Breast epithelium (tissue), 4 donors: ENCODE measurements around the gene AKR1C4. TPM values are rescaled to one million over a fixed set of nuclear protein-coding genes. Genes with fewer than 3 reads are reported as not detected.
"Not testable (repeated sequence)": the region's sequence is repeated elsewhere in the genome, so short reads cannot be mapped to it uniquely, and the experiment has no call there.

Experiments
- DNase-seq, 2 donors: peaks; one replicate each; pipeline ENCODE4 v3.0.0-alpha.2; 2019; ENCODE audit warnings: low spot score in 2 of 2
- H3K27ac ChIP-seq, 2 donors: fragments of 200-600 bp; sonication (generic) in 1 of 2; one replicate each; pipeline ENCODE4 v1.5.1; 2016 to 2019; ENCODE audit warnings: mild to moderate bottlenecking in 1 of 2
- H3K27me3 ChIP-seq, 2 donors: fragments of 200-600 bp; sonication (generic) in 1 of 2; one replicate each; pipeline versions ENCODE4 v1.5.1 to v1.6.0; 2017 to 2019; ENCODE audit warnings: control low read depth in 1 of 2, mild to moderate bottlenecking in 1 of 2
- H3K36me3 ChIP-seq: fragments of 200-600 bp; one replicate; pipeline ENCODE4 v1.5.1; 2019
- H3K4me1 ChIP-seq, 2 donors: fragments of 200-600 bp; sonication (generic); one replicate each; pipeline ENCODE4 v1.5.1; 2016 to 2019; ENCODE audit warnings: control low read depth in 1 of 2
- H3K4me3 ChIP-seq, 3 donors: fragments of 200-600 bp; sonication (generic); 1 replicate in 2 of 3; 2 replicates in 1 of 3; pipeline ENCODE4 v1.5.1; 2016 to 2019; ENCODE audit warnings: mild to moderate bottlenecking in 3 of 3, moderate library complexity in 2 of 3
- H3K9me3 ChIP-seq, 2 donors: fragments of 200-600 bp; sonication (generic) in 1 of 2; one replicate each; pipeline ENCODE4 v1.5.1; 2016 to 2019; ENCODE audit warnings: control low read depth in 1 of 2
- CTCF ChIP-seq, 3 donors: fragments of 450-650 bp; IDR thresholded peaks; one replicate each; pipeline ENCODE4 v1.5.1; 2016 to 2017; ENCODE audit warnings: antibody characterized with exemption in 3 of 3, mild to moderate bottlenecking in 3 of 3, moderate library complexity in 3 of 3
- POLR2A ChIP-seq: fragments of 450-650 bp; IDR thresholded peaks from one replicate; pipeline ENCODE4 v1.6.1; 2016; ENCODE audit warnings: antibody characterized with exemption, mild to moderate bottlenecking, moderate library complexity
- POLR2AphosphoS5 ChIP-seq, 3 donors: sonication (generic); formaldehyde crosslinking; IDR thresholded peaks; one replicate each; pipeline ENCODE4 v1.6.1; 2017; ENCODE audit warnings: antibody characterized with exemption in 3 of 3
- intact Hi-C: fragments of 100-400 bp; cut with DNase I; formaldehyde crosslinking; loops from one replicate; pipeline ENCODE4 v1.15.1; 2023; ENCODE audit warnings: low total_unique reads
- total RNA-seq, 3 donors: library from RNA; depleted of rRNA; stranded (reverse); fragments of >200 nt; gene quantifications; one replicate each; pipeline ENCODE4 v1.1.0, GENCODE V29; 2016

The AKR1C4 gene
- total RNA-seq, 3 donors from 2014 or later, result not detected

GRCh38 chr10:5243521-5243987, 46.9 kb downstream of the AKR1C4 start:
- no peak overlapping the region for H3K27ac ChIP-seq
- no peaks in the 10 kb centered on the region for H3K9me3 ChIP-seq
- TF ChIP-seq POLR2AphosphoS5 (IDR thresholded peaks at IDR 0.05) (no peak), POLR2A (no peak), CTCF (IDR thresholded peaks at IDR 0.05) (no peak)
- intact Hi-C loops, result no loop called here
- no peaks in the 10 kb centered on the region for H3K36me3 ChIP-seq
- no peak for DNase-seq
- no peaks in the 10 kb centered on the region for H3K4me1 ChIP-seq
- H3K4me3 ChIP-seq, result no peak overlapping the region
- no peaks in the 10 kb centered on the region for H3K27me3 ChIP-seq

- Histone ChIP-seq H3K27me3 (no peaks in the 10 kb centered on the region), H3K36me3 (no peaks in the 10 kb centered on the region), H3K27ac (no peak overlapping the region), H3K4me3 (no peak overlapping the region), H3K4me1 (no peaks in the 10 kb centered on the region), H3K9me3 (no peaks in the 10 kb centered on the region)
- intact Hi-C loops, result no loop called here
- TF ChIP-seq POLR2AphosphoS5 (IDR thresholded peaks at IDR 0.05), result no peak
- DNase-seq, result no peak
Measured at GRCh38 chr10:5252177-5253037, 55.8 kb downstream of the AKR1C4 start.

DNA sequence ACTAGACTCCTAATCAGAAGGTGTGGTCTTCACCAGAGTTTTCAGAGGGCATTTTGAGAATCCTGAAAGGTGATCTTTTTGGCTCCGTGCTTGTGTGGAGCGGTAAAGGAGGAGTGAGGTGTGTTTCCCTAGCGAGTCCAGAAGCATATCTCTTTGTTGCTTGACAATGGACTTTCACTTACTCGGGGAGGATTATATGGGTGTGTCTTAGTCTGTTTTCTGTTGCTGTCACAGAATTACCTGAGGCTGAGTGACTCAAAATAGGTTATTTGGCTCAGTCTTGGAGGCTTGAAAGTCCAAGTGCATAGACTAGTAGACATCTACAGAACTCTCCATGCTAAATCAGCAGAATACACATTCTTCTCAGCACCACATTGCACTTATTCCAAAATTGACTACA, 57.9 kb downstream of the AKR1C4 start:
- no peak for DNase-seq
- no peaks in the 10 kb centered on the region for H3K27me3 ChIP-seq
- TF ChIP-seq CTCF (IDR thresholded peaks at IDR 0.05), result no peak
- no peak for TF ChIP-seq POLR2A
- TF ChIP-seq POLR2AphosphoS5 (IDR thresholded peaks at IDR 0.05), result no peak
- H3K4me1 ChIP-seq, result no peaks in the 10 kb centered on the region
- no peaks in the 10 kb centered on the region for H3K9me3 ChIP-seq
- no peak overlapping the region for H3K4me3 ChIP-seq
- intact Hi-C loops, result no loop called here
- no peaks in the 10 kb centered on the region for H3K36me3 ChIP-seq
- H3K27ac ChIP-seq, result no peak overlapping the region

- intact Hi-C loops, H3K4me3 ChIP-seq: not testable (repeated sequence)
Measured at GRCh38 chr10:5257768-5258167, 61.1 kb downstream of the AKR1C4 start.

DNA sequence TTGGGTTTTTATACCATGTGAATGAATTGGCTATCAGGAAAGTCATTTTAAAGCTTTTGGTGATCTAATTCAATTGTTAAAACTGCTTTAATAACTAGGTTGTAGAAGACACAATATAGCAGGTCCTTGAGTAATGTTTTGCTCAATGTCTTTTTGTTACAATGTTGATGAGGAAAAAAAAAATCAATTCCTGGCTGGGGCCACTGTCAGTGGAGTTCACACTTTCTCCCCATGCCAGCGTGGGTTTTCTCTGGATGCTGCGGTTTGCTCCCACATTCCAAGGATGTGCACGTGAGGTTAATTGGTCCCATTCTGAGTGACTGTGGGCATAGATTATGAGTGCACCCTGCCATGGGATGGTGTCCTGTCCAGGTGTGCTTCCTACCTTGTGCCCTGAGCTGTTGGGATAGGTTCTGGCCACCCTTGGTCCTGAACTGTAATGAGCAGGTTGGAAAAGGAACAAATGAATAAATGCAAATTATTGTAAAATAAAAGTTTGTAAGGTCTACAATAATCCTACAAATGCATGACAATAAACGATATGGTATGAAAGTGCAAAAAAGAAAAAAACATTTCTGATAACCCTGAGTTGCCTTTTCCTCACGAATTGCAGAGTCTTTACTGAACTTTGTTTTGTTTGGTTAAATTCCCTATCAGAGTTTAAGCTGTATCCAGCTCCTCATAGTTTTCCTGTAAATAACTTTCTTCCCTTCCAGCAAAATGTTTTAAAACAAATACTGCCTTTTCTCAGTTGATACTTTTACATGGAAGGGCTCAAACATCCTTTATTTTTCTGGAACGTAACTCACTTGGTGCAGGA, 62.7 kb downstream of the AKR1C4 start:
- DNase-seq, result no peak
- intact Hi-C loops, result no loop called here
- no peak overlapping the region for H3K27ac ChIP-seq

More at GRCh38 chr10:5257768-5258167, 61.1 kb downstream of the AKR1C4 start:
- not testable (repeated sequence) for H3K27ac ChIP-seq, H3K9me3 ChIP-seq, DNase-seq, H3K27me3 ChIP-seq, H3K36me3 ChIP-seq, H3K4me1 ChIP-seq

More for the DNA sequence above, 62.7 kb downstream of the AKR1C4 start:
- H3K27me3 ChIP-seq, result no peaks in the 10 kb centered on the region
- peaks cover 0 to under 1% of the 10 kb centered on the region in 2 donors for H3K9me3 ChIP-seq
- no peaks in the 10 kb centered on the region for H3K4me1 ChIP-seq
- no peak overlapping the region for H3K4me3 ChIP-seq
- no peaks in the 10 kb centered on the region for H3K36me3 ChIP-seq
- TF ChIP-seq POLR2AphosphoS5 (IDR thresholded peaks at IDR 0.05) (no peak), CTCF (IDR thresholded peaks at IDR 0.05) (no peak), POLR2A (no peak)
